Chondrocyte (in vitro differentiated cells): Measurements from ENCODE around the gene LRRC49. TPM values are rescaled to one million over a fixed set of nuclear protein-coding genes. Genes with fewer than 3 reads are reported as not detected.

Experiments
- DNase-seq: peaks from one replicate; pipeline ENCODE4 v3.0.0; 2021; ENCODE audit warnings: mixed read lengths, low spot score
- H3K27ac Mint-ChIP-seq: one replicate; pipeline ENCODE4 v1.8.0; 2021; ENCODE audit warnings: mild to moderate bottlenecking, moderate library complexity, mixed read lengths; ENCODE audit not compliant: unreplicated experiment
- H3K27me3 Mint-ChIP-seq: 2 replicates; pipeline ENCODE4 v1.8.0; 2021; ENCODE audit warnings: low read depth, mixed read lengths
- H3K36me3 Mint-ChIP-seq: 2 replicates; pipeline ENCODE4 v1.8.0; 2021; ENCODE audit warnings: low read depth, mixed read lengths
- H3K4me1 Mint-ChIP-seq: 2 replicates; pipeline ENCODE4 v1.8.0; 2021; ENCODE audit warnings: low read depth, mild to moderate bottlenecking, mixed read lengths
- H3K4me3 Mint-ChIP-seq: one replicate; pipeline ENCODE4 v1.8.0; 2021; ENCODE audit warnings: mild to moderate bottlenecking, moderate library complexity, mixed read lengths; ENCODE audit not compliant: unreplicated experiment
- H3K9me3 Mint-ChIP-seq: 2 replicates; pipeline ENCODE4 v1.8.0; 2021; ENCODE audit warnings: low read depth, mixed read lengths
- total RNA-seq: library from RNA; stranded (reverse); gene quantifications from 3 replicates; pipeline ENCODE4 v1.2.1, GENCODE V29; 2021
- TF ChIP-seq, protein P1 (sequence below): fragments of 200-600 bp; sonication (generic); IDR thresholded peaks from 2 replicates; pipeline ENCODE4 v1.5.0; 2021; ENCODE audit warnings: antibody characterized with exemption, mild to moderate bottlenecking, moderate library complexity

The LRRC49 gene
- total RNA-seq, 1 donor from 2014 or later, result 8.8 TPM

DNA sequence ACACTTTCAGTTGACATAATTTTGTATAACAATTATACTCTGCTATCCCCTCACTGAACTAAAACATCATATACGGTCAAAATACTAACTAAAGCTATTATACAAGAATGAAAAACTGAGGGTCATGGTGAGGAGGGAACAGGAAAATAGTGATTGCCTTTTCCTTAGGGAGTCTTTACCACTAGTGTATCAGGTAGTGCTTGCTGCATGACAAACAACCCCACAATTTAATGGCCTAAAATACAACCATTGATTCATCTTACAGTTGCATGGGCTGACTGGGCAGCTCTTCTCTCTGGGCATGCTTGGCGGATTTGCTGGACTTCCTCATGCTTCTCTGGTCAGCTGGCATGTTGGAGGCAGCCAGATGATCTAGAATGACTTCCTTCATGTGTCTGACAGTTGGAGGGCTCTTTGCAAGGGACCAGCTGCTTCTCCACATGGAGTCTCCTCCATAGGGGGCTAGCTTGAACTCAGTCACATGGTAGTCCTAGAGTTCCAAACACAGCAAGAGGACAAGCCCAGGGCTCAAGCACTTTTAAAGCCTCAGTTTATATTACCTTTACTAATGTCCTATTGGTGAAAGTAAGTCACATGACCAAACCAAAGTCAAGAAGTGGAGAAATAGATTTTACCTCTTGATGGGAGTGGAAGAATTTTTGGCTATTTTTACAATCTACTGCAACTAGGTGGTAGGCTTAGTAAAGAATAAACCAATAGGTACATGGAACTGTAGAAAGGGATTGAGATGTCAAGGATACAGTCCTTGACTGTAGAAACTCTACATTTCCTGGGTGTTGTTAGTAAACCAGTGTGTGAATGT is 19.2 kb upstream of the LRRC49 start:
- no peak overlapping the region for H3K4me3 Mint-ChIP-seq
- TF ChIP-seq, protein P1, sequence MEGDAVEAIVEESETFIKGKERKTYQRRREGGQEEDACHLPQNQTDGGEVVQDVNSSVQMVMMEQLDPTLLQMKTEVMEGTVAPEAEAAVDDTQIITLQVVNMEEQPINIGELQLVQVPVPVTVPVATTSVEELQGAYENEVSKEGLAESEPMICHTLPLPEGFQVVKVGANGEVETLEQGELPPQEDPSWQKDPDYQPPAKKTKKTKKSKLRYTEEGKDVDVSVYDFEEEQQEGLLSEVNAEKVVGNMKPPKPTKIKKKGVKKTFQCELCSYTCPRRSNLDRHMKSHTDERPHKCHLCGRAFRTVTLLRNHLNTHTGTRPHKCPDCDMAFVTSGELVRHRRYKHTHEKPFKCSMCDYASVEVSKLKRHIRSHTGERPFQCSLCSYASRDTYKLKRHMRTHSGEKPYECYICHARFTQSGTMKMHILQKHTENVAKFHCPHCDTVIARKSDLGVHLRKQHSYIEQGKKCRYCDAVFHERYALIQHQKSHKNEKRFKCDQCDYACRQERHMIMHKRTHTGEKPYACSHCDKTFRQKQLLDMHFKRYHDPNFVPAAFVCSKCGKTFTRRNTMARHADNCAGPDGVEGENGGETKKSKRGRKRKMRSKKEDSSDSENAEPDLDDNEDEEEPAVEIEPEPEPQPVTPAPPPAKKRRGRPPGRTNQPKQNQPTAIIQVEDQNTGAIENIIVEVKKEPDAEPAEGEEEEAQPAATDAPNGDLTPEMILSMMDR, result no peak
- H3K36me3 Mint-ChIP-seq, result no peaks in the 10 kb centered on the region
- DNase-seq, result no peak
- peaks cover 3% of the 10 kb centered on the region for H3K9me3 Mint-ChIP-seq
- H3K27ac Mint-ChIP-seq, result no peak overlapping the region
- peaks cover 35% of the 10 kb centered on the region for H3K4me1 Mint-ChIP-seq
- H3K27me3 Mint-ChIP-seq, result no peaks in the 10 kb centered on the region

DNA sequence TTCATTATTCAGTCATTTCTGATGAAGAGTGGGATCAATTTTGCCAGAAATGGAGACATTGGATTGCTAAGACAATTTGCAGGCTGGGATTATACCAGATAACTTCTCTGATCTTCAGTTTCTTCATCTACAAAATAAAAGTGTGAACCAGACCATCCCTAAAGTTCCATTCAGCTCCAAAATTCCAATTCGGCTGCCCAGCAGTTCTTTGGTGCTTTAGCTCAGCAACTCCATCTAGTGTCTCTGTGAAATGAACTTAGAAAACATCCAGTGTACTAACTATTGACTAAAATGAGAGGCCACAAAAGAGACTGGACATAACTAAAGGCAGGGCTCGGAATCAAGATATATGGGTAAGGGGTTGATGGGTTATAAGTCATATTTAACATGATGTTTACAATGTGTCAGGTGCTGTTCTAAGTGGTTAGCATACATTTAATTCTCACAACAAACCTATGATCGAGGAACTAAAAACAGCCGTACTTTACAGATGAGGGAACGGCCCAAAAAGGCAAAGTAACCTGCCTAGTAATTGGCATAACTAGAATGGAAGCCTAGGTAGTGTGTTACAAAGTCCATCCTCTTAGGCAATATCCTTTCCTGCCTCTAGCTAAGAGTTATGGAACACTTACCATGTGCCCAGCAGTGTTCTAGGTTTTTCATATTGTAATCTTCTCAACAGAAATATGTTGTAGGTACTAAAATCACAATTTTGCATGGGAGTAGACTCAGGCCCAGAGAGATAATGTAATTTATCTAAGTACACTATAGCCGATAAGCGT is 17.4 kb upstream of the LRRC49 start:
- Mint-ChIP-seq H3K4me1 (peaks cover 38% of the 10 kb centered on the region), H3K27ac (no peak overlapping the region), H3K4me3 (no peak overlapping the region), H3K36me3 (no peaks in the 10 kb centered on the region), H3K9me3 (peaks cover 3% of the 10 kb centered on the region), H3K27me3 (no peaks in the 10 kb centered on the region)
- no peak for DNase-seq
- TF ChIP-seq, protein P1, result peak; percentile 88

DNA sequence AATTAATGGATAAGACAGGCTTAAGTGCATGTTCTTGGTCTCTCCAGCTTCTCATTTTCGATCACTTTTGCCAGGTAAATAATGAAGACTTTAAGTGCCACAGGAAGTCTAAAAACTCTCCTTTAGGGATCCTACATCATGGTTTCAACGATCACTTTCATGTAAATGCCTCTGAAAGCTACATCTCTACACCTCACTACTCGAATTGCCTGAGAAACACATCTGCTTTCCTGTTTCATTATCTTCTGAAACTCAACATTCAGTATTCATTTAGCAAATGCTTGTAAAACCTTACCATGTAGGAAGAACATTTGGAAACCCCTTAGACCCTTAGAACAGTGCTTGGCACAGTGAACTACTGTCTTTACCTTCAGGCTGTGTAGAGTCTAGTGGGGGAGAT is 16.6 kb upstream of the LRRC49 start:
- TF ChIP-seq, protein P1, result no peak
- no peak overlapping the region for H3K27ac Mint-ChIP-seq
- no peak overlapping the region for H3K4me3 Mint-ChIP-seq
- peaks cover 3% of the 10 kb centered on the region for H3K9me3 Mint-ChIP-seq
- H3K4me1 Mint-ChIP-seq, result peaks cover 30% of the 10 kb centered on the region
- no peaks in the 10 kb centered on the region for H3K27me3 Mint-ChIP-seq
- no peaks in the 10 kb centered on the region for H3K36me3 Mint-ChIP-seq
- DNase-seq, result no peak

DNA sequence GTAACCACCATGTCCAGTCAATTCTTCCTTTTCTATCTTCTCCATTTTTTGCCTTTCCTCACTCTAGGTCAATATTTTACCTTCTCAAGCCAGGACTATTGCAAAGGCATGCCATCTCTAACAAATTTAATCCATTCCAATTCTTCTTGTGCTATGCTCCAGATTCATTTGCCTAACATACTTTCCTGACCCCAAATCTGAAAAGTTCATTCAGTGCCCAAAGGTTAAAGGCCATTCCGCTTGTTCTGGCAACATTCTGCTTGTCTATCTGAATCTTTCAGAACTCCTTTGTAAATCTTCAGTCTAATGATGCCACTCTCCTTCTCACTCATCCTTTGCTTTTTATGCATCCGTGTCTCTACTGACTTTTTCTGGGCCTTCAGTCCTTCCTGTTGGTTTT is 15.9 kb upstream of the LRRC49 start:
- TF ChIP-seq, protein P1, result no peak
- DNase-seq, result no peak
- no peak overlapping the region for H3K4me3 Mint-ChIP-seq
- H3K36me3 Mint-ChIP-seq, result no peaks in the 10 kb centered on the region
- no peaks in the 10 kb centered on the region for H3K27me3 Mint-ChIP-seq
- no peak overlapping the region for H3K27ac Mint-ChIP-seq
- peaks cover 30% of the 10 kb centered on the region for H3K4me1 Mint-ChIP-seq
- peaks cover 3% of the 10 kb centered on the region for H3K9me3 Mint-ChIP-seq

- DNase-seq, result no peak
- no peak overlapping the region for H3K4me3 Mint-ChIP-seq
- H3K36me3 Mint-ChIP-seq, result no peaks in the 10 kb centered on the region
- H3K27ac Mint-ChIP-seq, result peak overlapping the region; percentile 37
- TF ChIP-seq, protein P1, result no peak
- no peaks in the 10 kb centered on the region for H3K9me3 Mint-ChIP-seq
- no peaks in the 10 kb centered on the region for H3K27me3 Mint-ChIP-seq
- peaks cover 25% of the 10 kb centered on the region for H3K4me1 Mint-ChIP-seq
Measured at GRCh38 chr15:70879401-70879800, 13.2 kb upstream of the LRRC49 start.
